Neutrophil (primary cell): Measurements from ENCODE around the gene TBX5.

Source experiments
- H3K27ac ChIP-seq: fragments of 200-600 bp; sonication (generic); 2 replicates; pipeline ENCODE4 v1.5.1; 2016; ENCODE audit warnings: mild to moderate bottlenecking, moderate library complexity
- H3K27me3 ChIP-seq: fragments of 200-600 bp; sonication (generic); 2 replicates; pipeline ENCODE4 v1.6.0; 2016; ENCODE audit warnings: mild to moderate bottlenecking
- H3K36me3 ChIP-seq: fragments of 200-600 bp; sonication (generic); 2 replicates; pipeline ENCODE4 v1.5.1; 2017
- H3K4me1 ChIP-seq, 2 experiments: fragments of 200-600 bp in 1 of 2; sonication (generic) in 1 of 2; 1 replicate in 1 of 2; 2 replicates in 1 of 2; pipeline versions ENCODE4 v1.5.1 to v1.6.1; 2013 to 2016; ENCODE audit warnings: low read depth in 1 of 2, low read length in 1 of 2, mild to moderate bottlenecking in 1 of 2, moderate library complexity in 1 of 2; ENCODE audit not compliant: control insufficient read depth in 1 of 2, insufficient read depth in 1 of 2
- H3K4me3 ChIP-seq, 2 experiments: fragments of 200-600 bp in 1 of 2; sonication (generic) in 1 of 2; 1 replicate in 1 of 2; 2 replicates in 1 of 2; pipeline ENCODE4 v1.5.1; 2013 to 2016; ENCODE audit warnings: low read depth in 1 of 2, low read length in 1 of 2, mild to moderate bottlenecking in 1 of 2, moderate library complexity in 1 of 2
- H3K9me3 ChIP-seq: fragments of 200-600 bp; sonication (generic); 2 replicates; pipeline ENCODE4 v1.5.1; 2016
- CTCF ChIP-seq: fragments of 200-600 bp; sonication (generic); IDR thresholded peaks from 2 replicates; pipeline ENCODE4 v1.5.1; 2016; ENCODE audit warnings: antibody characterized with exemption

The TBX5 gene

DNA sequence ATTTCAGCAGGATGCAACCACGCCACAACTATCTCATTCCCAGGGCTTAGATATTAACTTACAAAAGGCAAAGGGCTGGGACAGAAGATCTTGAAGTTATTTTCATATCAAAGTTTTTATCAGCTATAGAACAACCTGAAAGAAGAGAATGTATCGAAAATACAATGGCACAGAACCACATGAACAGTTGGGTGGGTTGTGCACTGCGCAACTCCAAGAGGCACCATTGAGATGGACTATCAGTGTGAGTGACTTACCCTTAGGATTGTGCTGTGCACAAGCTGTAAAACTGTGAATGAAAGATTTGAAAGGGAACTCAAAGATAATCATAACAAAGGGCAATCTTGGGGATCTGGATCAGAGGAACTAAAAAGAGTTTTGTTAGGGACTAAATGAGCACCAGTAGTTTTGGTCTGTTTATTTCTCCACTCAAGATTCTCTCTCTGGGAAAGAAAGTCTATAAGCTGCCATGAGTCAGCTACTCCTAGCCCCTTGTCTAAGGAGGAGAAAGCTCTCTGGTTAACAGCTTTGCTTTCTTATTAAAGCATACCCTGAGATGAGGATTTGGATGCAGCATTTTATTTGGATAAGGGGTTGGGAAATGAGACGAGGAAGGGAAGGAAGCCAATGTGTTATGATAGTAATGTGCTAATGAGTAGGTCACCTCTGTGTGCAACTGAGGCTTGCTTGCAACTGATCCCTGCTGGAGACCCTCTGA is 62.2 kb downstream of the TBX5 start:
- TF ChIP-seq CTCF = no peak
- H3K4me3 ChIP-seq = no peak overlapping the region

DNA sequence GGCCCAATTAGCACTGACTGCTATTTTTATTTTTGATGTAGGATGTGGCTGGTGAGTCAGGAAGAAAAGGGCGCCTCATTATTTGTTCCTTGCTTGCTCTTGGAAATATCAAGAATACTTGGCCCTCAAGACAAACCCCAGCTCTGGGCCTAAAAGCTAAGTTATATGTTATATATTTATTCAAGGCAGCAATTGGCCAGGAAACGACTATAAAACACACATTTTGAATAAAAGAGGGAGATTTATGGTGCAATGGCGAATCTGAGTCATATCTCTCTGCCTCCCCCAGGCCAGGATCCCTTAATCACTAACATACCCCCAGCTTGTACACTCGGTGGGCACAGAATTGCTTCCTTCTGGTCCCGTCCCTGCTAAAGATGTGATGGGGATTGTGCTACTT is 63.3 kb downstream of the TBX5 start:
- no peaks in the 10 kb centered on the region for H3K9me3 ChIP-seq
- H3K36me3 ChIP-seq = no peaks in the 10 kb centered on the region
- H3K4me3 ChIP-seq = no peak overlapping the region

More for the DNA sequence above, 62.2 kb downstream of the TBX5 start:
- H3K9me3 ChIP-seq = no peaks in the 10 kb centered on the region
- no peaks in the 10 kb centered on the region for H3K4me1 ChIP-seq
- H3K27ac ChIP-seq = no peak overlapping the region
- H3K27me3 ChIP-seq = no peaks in the 10 kb centered on the region
- H3K36me3 ChIP-seq = no peaks in the 10 kb centered on the region

DNA sequence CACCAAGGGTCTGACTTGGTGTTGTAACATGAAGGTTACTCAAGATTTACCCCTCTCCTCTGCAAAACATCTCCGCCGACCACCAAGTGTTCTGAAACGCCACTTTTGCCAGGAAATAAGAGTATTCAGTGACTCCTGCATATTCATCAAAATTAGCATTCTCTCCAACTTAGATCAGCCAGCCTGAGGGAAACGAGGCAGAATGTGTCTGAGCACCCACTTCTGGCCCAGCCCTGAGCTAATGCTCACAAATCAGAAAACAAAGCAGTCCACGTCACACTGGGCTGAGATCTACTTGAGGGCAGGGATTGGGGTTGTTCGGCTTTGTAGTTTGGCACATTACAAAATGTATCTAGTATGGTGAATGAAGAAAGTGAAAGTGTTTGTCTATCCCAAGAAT is 64.3 kb downstream of the TBX5 start:
- H3K27me3 ChIP-seq = no peaks in the 10 kb centered on the region
- no peaks in the 10 kb centered on the region for H3K4me1 ChIP-seq
- H3K36me3 ChIP-seq = no peaks in the 10 kb centered on the region
- no peak overlapping the region for H3K27ac ChIP-seq
- H3K9me3 ChIP-seq = no peaks in the 10 kb centered on the region
- TF ChIP-seq CTCF = no peak
- no peak overlapping the region for H3K4me3 ChIP-seq

More for the DNA sequence above, 63.3 kb downstream of the TBX5 start:
- Histone ChIP-seq H3K27me3 (no peaks in the 10 kb centered on the region), H3K4me1 (no peaks in the 10 kb centered on the region), H3K27ac (no peak overlapping the region)
- TF ChIP-seq CTCF = no peak

- Histone ChIP-seq H3K27me3 (no peaks in the 10 kb centered on the region), H3K27ac (no peak overlapping the region), H3K4me1 (no peaks in the 10 kb centered on the region), H3K9me3 (no peaks in the 10 kb centered on the region), H3K36me3 (no peaks in the 10 kb centered on the region), H3K4me3 (no peak overlapping the region)
- no peak for TF ChIP-seq CTCF
These were observed 65.7 kb downstream of the TBX5 start for GRCh38 chr12:114340231-114340630.

- TF ChIP-seq CTCF = no peak
- H3K27ac ChIP-seq = no peak overlapping the region
- H3K9me3 ChIP-seq = no peaks in the 10 kb centered on the region
- H3K4me1 ChIP-seq = no peaks in the 10 kb centered on the region
- no peaks in the 10 kb centered on the region for H3K27me3 ChIP-seq
- H3K4me3 ChIP-seq = no peak overlapping the region
- no peaks in the 10 kb centered on the region for H3K36me3 ChIP-seq
These were observed 66.3 kb downstream of the TBX5 start for GRCh38 chr12:114339626-114340025.
